ENCODE data around the gene CHD9. TPM values are rescaled to one million over a fixed set of nuclear protein-coding genes. Genes with fewer than 3 reads are reported as not detected.

The CHD9 gene
- total RNA-seq, 1 experiment from 2014 or later: 25.4 TPM

GRCh38 chr16:53202398-53202797, 147.6 kb downstream of the CHD9 start:
- in situ Hi-C loops (cut with HindIII; ENCODE audit: low pct_unique_long_range_greater_than_20kb, low sequenced_read_pairs) (no loop called here), intact Hi-C loops (cut with micrococcal nuclease; ENCODE audit: unreplicated experiment) (no loop called here)
- Histone ChIP-seq H3K27me3 (ENCODE audit: control insufficient read depth, insufficient read depth, low read length) (no peaks in the 10 kb centered on the region), H3K4me3 (ENCODE audit: low read depth in 2 of 2, low read length in 2 of 2) (no peak overlapping the region), H3K27ac (ENCODE audit: low read length) (no peak overlapping the region), H3K9me3 (ENCODE audit: control insufficient read depth, insufficient read depth, low read depth, low read length) (no peaks in the 10 kb centered on the region), H3K4me1 (ENCODE audit: control insufficient read depth, insufficient read depth, low read length) (no peaks in the 10 kb centered on the region; the same call in 1 of the 2 replicates), H3K36me3 (ENCODE audit: control insufficient read depth, insufficient read depth, low read length) (no peaks in the 10 kb centered on the region)
- TF ChIP-seq, protein P1, sequence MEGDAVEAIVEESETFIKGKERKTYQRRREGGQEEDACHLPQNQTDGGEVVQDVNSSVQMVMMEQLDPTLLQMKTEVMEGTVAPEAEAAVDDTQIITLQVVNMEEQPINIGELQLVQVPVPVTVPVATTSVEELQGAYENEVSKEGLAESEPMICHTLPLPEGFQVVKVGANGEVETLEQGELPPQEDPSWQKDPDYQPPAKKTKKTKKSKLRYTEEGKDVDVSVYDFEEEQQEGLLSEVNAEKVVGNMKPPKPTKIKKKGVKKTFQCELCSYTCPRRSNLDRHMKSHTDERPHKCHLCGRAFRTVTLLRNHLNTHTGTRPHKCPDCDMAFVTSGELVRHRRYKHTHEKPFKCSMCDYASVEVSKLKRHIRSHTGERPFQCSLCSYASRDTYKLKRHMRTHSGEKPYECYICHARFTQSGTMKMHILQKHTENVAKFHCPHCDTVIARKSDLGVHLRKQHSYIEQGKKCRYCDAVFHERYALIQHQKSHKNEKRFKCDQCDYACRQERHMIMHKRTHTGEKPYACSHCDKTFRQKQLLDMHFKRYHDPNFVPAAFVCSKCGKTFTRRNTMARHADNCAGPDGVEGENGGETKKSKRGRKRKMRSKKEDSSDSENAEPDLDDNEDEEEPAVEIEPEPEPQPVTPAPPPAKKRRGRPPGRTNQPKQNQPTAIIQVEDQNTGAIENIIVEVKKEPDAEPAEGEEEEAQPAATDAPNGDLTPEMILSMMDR (IDR thresholded peaks at IDR 0.05): no peak
- TF ChIP-seq SIN3A (IDR thresholded peaks at IDR 0.05; ENCODE audit: borderline replicate concordance, insufficient read depth, low read depth, low read length): no peak
- no peak for TF ChIP-seq TCF7L2 (IDR thresholded peaks at IDR 0.05; ENCODE audit: low read depth, low read length)
- no peak for TF ChIP-seq REST (IDR thresholded peaks at IDR 0.05; ENCODE audit: insufficient read depth in 1 of 2, low read depth in 2 of 2, low read length in 1 of 2)
- no peak for TF ChIP-seq POLR2AphosphoS5 (IDR thresholded peaks at IDR 0.05; ENCODE audit: low read depth, low read length)
- POLR2A ChIA-PET: no interaction called here
- ATAC-seq (no peak), DNase-seq (ENCODE audit: low read depth, low spot score) (no peak)
- BruUV-seq (replicated peaks): no TSS peak
- CTCF ChIA-PET: no interaction called here

GRCh38 chr16:53207810-53208752, 153.3 kb downstream of the CHD9 start:
- CTCF ChIA-PET: interaction anchor here (0.6 to 1.1 kb wide), 3 partner anchors 44 to 153 kb away, joined by 3 to 5 read pairs (median 4); partner anchors contain the start of gene CHD9

More at GRCh38 chr16:53207810-53208752, 153.3 kb downstream of the CHD9 start:
- H3K27me3 ChIP-seq (ENCODE audit: control insufficient read depth, insufficient read depth, low read length): no peaks in the 10 kb centered on the region
- H3K4me3 ChIP-seq (ENCODE audit: low read depth in 2 of 2, low read length in 2 of 2): peak overlapping the region; percentile 54 to 78
- H3K36me3 ChIP-seq (ENCODE audit: control insufficient read depth, insufficient read depth, low read length): no peaks in the 10 kb centered on the region; the same call in 1 of the 2 replicates
- H3K4me1 ChIP-seq (ENCODE audit: control insufficient read depth, insufficient read depth, low read length): no peaks in the 10 kb centered on the region; the same call in 1 of the 2 replicates
- intact Hi-C loops (cut with micrococcal nuclease; ENCODE audit: unreplicated experiment) (loop anchor here (2.0 to 5.0 kb wide), 2 partner anchors 76 to 153 kb away; partner anchors contain the start of gene CHD9), in situ Hi-C loops (cut with HindIII; ENCODE audit: low pct_unique_long_range_greater_than_20kb, low sequenced_read_pairs) (no loop called here)
- peak; percentile 50 for DNase-seq (ENCODE audit: low read depth, low spot score)
- H3K27ac ChIP-seq (ENCODE audit: low read length): peak overlapping the region; percentile 94
- no peak for TF ChIP-seq TCF7L2 (IDR thresholded peaks at IDR 0.05; ENCODE audit: low read depth, low read length)
- TF ChIP-seq, protein P1 (IDR thresholded peaks at IDR 0.05): peak; percentile 59; the same call in 1 of the 2 replicates
- ATAC-seq: peak; percentile 99
- POLR2A ChIA-PET: interaction anchor here (0.6 to 0.7 kb wide), 2 partner anchors 33 to 73 kb away, joined by 3 read pairs; no protein-coding TSS in a partner anchor
- BruUV-seq (replicated peaks): no TSS peak
- H3K9me3 ChIP-seq (ENCODE audit: control insufficient read depth, insufficient read depth, low read depth, low read length): no peaks in the 10 kb centered on the region
